ENCODE measurements around the gene CPTP.

GRCh38 chr1:1321477-1321876 lies 3.1 kb upstream of the CPTP start:
- TF ChIP-seq CTCF (IDR thresholded peaks at IDR 0.05) (no peak), POLR2A (IDR thresholded peaks at IDR 0.05) (no peak)
